Left colon (tissue), 2 donors: ENCODE data around the gene THRSP. TPM values are rescaled to one million over a fixed set of nuclear protein-coding genes. Genes with fewer than 3 reads are reported as not detected.
"Not testable (repeated sequence)": the region's sequence is repeated elsewhere in the genome, so short reads cannot be mapped to it uniquely, and the experiment has no call there.

Source experiments
- ATAC-seq: fragments of 200-7000 bp; cut with Tn5 transposase; one replicate; pipeline ENCODE4 v1.9.1; 2020; ENCODE audit warnings: mild to moderate bottlenecking, moderate library complexity
- DNase-seq, 2 donors: peaks; one replicate each; pipeline ENCODE4 v3.0.0-alpha.2; 2020
- intact Hi-C, 2 donors: fragments of 100-400 bp; cut with DNase I in 1 of 2; cut with micrococcal nuclease in 1 of 2; formaldehyde crosslinking; loops; one replicate each; pipeline versions ENCODE4 v1.11.2 to v1.14.0; 2022; cut with DNase I, micrococcal nuclease
- total RNA-seq, 2 donors: library from RNA; stranded (reverse); fragmentation: NEBNext Ultra II Directional; extraction: Animal tissue kit (Norgen Biotek cat#: 25700); gene quantifications; one replicate each; pipeline ENCODE4 v1.2.1, GENCODE V29; 2021
- donor health status: DM: no; HTN: no; CAD: no.
- donor health status: DM: yes; HTN: yes; CAD: no.

The THRSP gene
- total RNA-seq, 2 donors from 2014 or later = 0.22 TPM; not detected in 1

- DNase-seq = no peak
- intact Hi-C loops = no loop called here
- no peak for ATAC-seq
Observed at GRCh38 chr11:78060533-78060932, 3.1 kb upstream of the THRSP start.

- intact Hi-C loops = no loop called here
- ATAC-seq (no peak), DNase-seq (no peak)
Observed at GRCh38 chr11:78061088-78061920, 2.4 kb upstream of the THRSP start.

GRCh38 chr11:78061921-78062311 lies 1.7 kb upstream of the THRSP start:
- intact Hi-C loops = no loop called here
- DNase-seq (no peak), ATAC-seq (no peak)

GRCh38 chr11:78062671-78063070 lies 990 bp upstream of the THRSP start:
- no peak for DNase-seq
- ATAC-seq = no peak
- intact Hi-C loops = no loop called here

- DNase-seq (no peak), ATAC-seq (no peak)
- intact Hi-C loops = no loop called here
Observed at GRCh38 chr11:78065203-78065602, 1.5 kb downstream of the THRSP start.

- no peak for ATAC-seq
- intact Hi-C loops = no loop called here
Observed at GRCh38 chr11:78066471-78066870, 2.8 kb downstream of the THRSP start.

GRCh38 chr11:78067704-78068103 lies 4.0 kb downstream of the THRSP start:
- intact Hi-C loops = no loop called here
- ATAC-seq (no peak), DNase-seq (no peak)

More at GRCh38 chr11:78066471-78066870, 2.8 kb downstream of the THRSP start:
- no peak for DNase-seq

GRCh38 chr11:78069465-78069864 lies 5.8 kb downstream of the THRSP start:
- intact Hi-C loops = no loop called here
- peak; percentile 26 for ATAC-seq
- DNase-seq = no peak

- intact Hi-C loops = no loop called here
- DNase-seq (no peak), ATAC-seq (no peak)
Observed at GRCh38 chr11:78070621-78071020, 7.0 kb downstream of the THRSP start.

- ATAC-seq = no peak
- DNase-seq = no peak
- intact Hi-C loops = no loop called here
Observed at GRCh38 chr11:78071717-78072116, 8.1 kb downstream of the THRSP start.

- DNase-seq (no peak), ATAC-seq (no peak)
- intact Hi-C loops = no loop called here
Observed at GRCh38 chr11:78072455-78072854, 8.8 kb downstream of the THRSP start.

GRCh38 chr11:78074756-78075155 lies 11.1 kb downstream of the THRSP start:
- ATAC-seq (no peak), DNase-seq (no peak)
- intact Hi-C loops = no loop called here

- DNase-seq = no peak
- ATAC-seq = no peak
- intact Hi-C loops = no loop called here
Observed at GRCh38 chr11:78076733-78077403, 13.2 kb downstream of the THRSP start.

GRCh38 chr11:78077592-78077991 lies 13.9 kb downstream of the THRSP start:
- ATAC-seq, DNase-seq, intact Hi-C loops: not testable (repeated sequence)

GRCh38 chr11:78078218-78079167 lies 14.8 kb downstream of the THRSP start:
- peak; percentile 22 for ATAC-seq
- DNase-seq = peak in 1 of 2 donors; percentile 19
- intact Hi-C loops = no loop called here

GRCh38 chr11:78079232-78080083 lies 15.8 kb downstream of the THRSP start, which contains the start of gene NDUFC2:
NDUFC2 (minus strand) TSS chr11:78079862; CDS start chr11:78079744, 118 bp downstream.
- intact Hi-C loops = no loop called here
- peak; percentile 75 to 84 for DNase-seq
- ATAC-seq = peak; percentile 95

GRCh38 chr11:78080084-78080817 lies 16.6 kb downstream of the THRSP start:
- intact Hi-C loops = no loop called here
- ATAC-seq (no peak), DNase-seq (no peak)
